ENCODE results near the gene STRAP.

The STRAP gene

GRCh38 chr12:15846887-15847286, 35.3 kb upstream of the STRAP start:
- H3K4me3 ChIP-seq (ENCODE audit: low read depth, low read length): no peak overlapping the region
- TF ChIP-seq, protein P1, sequence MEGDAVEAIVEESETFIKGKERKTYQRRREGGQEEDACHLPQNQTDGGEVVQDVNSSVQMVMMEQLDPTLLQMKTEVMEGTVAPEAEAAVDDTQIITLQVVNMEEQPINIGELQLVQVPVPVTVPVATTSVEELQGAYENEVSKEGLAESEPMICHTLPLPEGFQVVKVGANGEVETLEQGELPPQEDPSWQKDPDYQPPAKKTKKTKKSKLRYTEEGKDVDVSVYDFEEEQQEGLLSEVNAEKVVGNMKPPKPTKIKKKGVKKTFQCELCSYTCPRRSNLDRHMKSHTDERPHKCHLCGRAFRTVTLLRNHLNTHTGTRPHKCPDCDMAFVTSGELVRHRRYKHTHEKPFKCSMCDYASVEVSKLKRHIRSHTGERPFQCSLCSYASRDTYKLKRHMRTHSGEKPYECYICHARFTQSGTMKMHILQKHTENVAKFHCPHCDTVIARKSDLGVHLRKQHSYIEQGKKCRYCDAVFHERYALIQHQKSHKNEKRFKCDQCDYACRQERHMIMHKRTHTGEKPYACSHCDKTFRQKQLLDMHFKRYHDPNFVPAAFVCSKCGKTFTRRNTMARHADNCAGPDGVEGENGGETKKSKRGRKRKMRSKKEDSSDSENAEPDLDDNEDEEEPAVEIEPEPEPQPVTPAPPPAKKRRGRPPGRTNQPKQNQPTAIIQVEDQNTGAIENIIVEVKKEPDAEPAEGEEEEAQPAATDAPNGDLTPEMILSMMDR (conservative IDR thresholded peaks at IDR 0.05; ENCODE audit: low read depth, low read length): no peak
- peak; percentile 69 for DNase-seq (ENCODE audit: low read depth)

- DNase-seq (ENCODE audit: low read depth): no peak
- H3K4me3 ChIP-seq (ENCODE audit: low read depth, low read length): no peak overlapping the region
- TF ChIP-seq, protein P1 (conservative IDR thresholded peaks at IDR 0.05; ENCODE audit: low read depth, low read length): no peak
Observed at GRCh38 chr12:15848606-15849005, 33.6 kb upstream of the STRAP start.

- TF ChIP-seq, protein P1 (conservative IDR thresholded peaks at IDR 0.05; ENCODE audit: low read depth, low read length): no peak
- H3K4me3 ChIP-seq (ENCODE audit: low read depth, low read length): no peak overlapping the region
- DNase-seq (ENCODE audit: low read depth): no peak
Observed at GRCh38 chr12:15851045-15851620, 31.1 kb upstream of the STRAP start.

DNA sequence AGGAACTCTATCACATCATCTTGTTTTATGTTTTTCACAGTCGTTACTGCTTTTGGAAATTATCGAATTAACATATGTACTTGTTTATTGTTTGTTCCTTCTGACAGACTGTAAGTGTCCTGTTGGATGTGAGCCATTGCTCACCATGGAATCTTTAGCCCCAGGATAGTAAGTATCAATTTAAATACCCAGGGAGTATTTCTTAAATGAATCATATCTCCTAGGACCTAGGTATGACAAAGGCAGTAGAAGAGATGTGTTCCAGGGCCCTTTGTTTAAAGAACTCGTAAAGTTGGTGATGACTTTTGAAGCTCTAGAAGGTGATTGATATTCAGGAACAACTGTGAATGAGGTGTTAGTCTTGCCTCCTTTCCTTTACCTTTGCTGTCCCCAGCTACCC, 30.3 kb upstream of the STRAP start:
- TF ChIP-seq, protein P1 (conservative IDR thresholded peaks at IDR 0.05; ENCODE audit: low read depth, low read length): no peak
- no peak overlapping the region for H3K4me3 ChIP-seq (ENCODE audit: low read depth, low read length)
- DNase-seq (ENCODE audit: low read depth): no peak

GRCh38 chr12:15852383-15852782, 29.8 kb upstream of the STRAP start:
- no peak overlapping the region for H3K4me3 ChIP-seq (ENCODE audit: low read depth, low read length)
- TF ChIP-seq, protein P1 (conservative IDR thresholded peaks at IDR 0.05; ENCODE audit: low read depth, low read length): no peak
- DNase-seq (ENCODE audit: low read depth): peak; percentile 91

- DNase-seq (ENCODE audit: low read depth): no peak
- TF ChIP-seq, protein P1 (conservative IDR thresholded peaks at IDR 0.05; ENCODE audit: low read depth, low read length): no peak
- no peak overlapping the region for H3K4me3 ChIP-seq (ENCODE audit: low read depth, low read length)
Observed at GRCh38 chr12:15853877-15854276, 28.3 kb upstream of the STRAP start.

- H3K4me3 ChIP-seq (ENCODE audit: low read depth, low read length): no peak overlapping the region
- DNase-seq (ENCODE audit: low read depth): no peak
- TF ChIP-seq, protein P1 (conservative IDR thresholded peaks at IDR 0.05; ENCODE audit: low read depth, low read length): no peak
Observed at GRCh38 chr12:15854916-15855315, 27.3 kb upstream of the STRAP start.

Measured in choroid plexus epithelial cell (primary cell).